ENCODE measurements around the gene UCP2. TPM values are rescaled to one million over a fixed set of nuclear protein-coding genes. Genes with fewer than 3 reads are reported as not detected.

Gene UCP2
- total and polyA plus RNA-seq, 7 donors, result 11.8 to 99.5 (median 74.5) TPM

DNA sequence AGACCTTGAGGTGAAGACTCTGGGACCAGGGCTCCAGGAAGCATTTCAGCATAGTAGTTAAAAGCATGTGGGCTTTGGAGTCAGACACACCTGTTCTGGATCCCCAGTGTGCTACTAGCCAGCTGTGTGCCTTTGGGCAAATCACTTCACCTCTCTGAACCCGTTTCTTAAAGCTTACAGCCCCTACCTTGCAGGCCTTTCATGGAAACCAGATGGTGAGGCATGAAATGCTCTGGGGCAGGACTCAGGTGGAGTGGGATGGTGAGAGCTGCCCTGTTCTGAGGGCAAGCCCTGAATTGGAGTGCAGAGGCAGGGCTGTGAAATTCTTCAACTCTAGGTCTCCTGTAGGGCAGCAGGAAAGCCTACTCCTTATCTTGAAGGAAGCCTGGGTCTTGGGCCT, 10.5 kb downstream of the UCP2 start:
- intact Hi-C loops (cut with DNase I), result no loop called here
- H3K4me3 ChIP-seq, result no peak overlapping the region
- H3K27ac ChIP-seq, result no peak overlapping the region
- peaks cover 0 to 31% of the 10 kb centered on the region in 2 donors for H3K36me3 ChIP-seq (ENCODE audit: insufficient read depth in 1 of 2, low read depth in 1 of 2)
- DNase-seq (peak in 1 of 2 donors; percentile 6), ATAC-seq (no peak)
- WGBS, 3 donors, result 74 to 78% (median 77%) methylated on average over 1 of the region's 1 CpG
- H3K9me3 ChIP-seq, result no peaks in the 10 kb centered on the region
- H3K27me3 ChIP-seq (ENCODE audit: insufficient read depth in 3 of 3, low read length in 2 of 3), result no peaks in the 10 kb centered on the region
- H3K4me1 ChIP-seq, result no peaks in the 10 kb centered on the region
- TF ChIP-seq, protein P1, sequence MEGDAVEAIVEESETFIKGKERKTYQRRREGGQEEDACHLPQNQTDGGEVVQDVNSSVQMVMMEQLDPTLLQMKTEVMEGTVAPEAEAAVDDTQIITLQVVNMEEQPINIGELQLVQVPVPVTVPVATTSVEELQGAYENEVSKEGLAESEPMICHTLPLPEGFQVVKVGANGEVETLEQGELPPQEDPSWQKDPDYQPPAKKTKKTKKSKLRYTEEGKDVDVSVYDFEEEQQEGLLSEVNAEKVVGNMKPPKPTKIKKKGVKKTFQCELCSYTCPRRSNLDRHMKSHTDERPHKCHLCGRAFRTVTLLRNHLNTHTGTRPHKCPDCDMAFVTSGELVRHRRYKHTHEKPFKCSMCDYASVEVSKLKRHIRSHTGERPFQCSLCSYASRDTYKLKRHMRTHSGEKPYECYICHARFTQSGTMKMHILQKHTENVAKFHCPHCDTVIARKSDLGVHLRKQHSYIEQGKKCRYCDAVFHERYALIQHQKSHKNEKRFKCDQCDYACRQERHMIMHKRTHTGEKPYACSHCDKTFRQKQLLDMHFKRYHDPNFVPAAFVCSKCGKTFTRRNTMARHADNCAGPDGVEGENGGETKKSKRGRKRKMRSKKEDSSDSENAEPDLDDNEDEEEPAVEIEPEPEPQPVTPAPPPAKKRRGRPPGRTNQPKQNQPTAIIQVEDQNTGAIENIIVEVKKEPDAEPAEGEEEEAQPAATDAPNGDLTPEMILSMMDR (IDR thresholded peaks at IDR 0.05), result no peak

DNA sequence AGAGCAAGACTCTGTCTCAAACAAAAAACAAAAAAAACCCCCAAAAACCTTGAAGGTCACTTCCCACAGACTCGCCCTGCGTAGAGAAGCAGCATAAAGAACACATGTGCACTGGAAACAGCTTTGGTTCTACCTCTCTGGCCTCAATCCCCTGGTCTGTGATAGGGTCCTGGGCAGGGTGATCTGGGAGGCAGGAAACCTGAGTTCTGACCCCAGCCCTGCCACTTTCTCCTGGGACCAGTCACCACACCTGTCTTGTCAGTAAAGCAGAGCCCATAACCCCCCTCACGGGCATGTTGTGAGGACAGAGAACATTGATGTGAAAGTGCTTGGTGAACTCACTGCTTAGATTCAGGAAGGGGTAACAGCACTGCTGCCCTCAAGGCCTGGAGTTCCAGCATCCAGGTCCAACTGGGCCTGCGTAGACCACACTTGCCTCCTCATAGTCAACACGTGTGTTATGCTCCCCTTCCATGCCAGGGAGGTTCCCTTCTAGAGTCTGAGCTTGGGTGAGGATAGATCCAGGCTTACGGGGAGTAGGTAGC, 11.4 kb downstream of the UCP2 start:
- Histone ChIP-seq H3K27ac (no peak overlapping the region), H3K9me3 (no peaks in the 10 kb centered on the region), H3K4me1 (no peaks in the 10 kb centered on the region), H3K36me3 (ENCODE audit: insufficient read depth in 1 of 2, low read depth in 1 of 2) (peaks cover 0 to 21% of the 10 kb centered on the region in 2 donors), H3K27me3 (ENCODE audit: insufficient read depth in 3 of 3, low read length in 2 of 3) (no peaks in the 10 kb centered on the region), H3K4me3 (no peak overlapping the region)
- intact Hi-C loops (cut with DNase I), result no loop called here
- WGBS, 3 donors, result 70 to 85% (median 80%) methylated on average over 6 of the region's 6 CpGs
- TF ChIP-seq, protein P1 (IDR thresholded peaks at IDR 0.05), result no peak
- peak in 1 of 2 donors; percentile 20 for DNase-seq
- ATAC-seq, result peak in 1 of 4 donors; percentile 16

DNA sequence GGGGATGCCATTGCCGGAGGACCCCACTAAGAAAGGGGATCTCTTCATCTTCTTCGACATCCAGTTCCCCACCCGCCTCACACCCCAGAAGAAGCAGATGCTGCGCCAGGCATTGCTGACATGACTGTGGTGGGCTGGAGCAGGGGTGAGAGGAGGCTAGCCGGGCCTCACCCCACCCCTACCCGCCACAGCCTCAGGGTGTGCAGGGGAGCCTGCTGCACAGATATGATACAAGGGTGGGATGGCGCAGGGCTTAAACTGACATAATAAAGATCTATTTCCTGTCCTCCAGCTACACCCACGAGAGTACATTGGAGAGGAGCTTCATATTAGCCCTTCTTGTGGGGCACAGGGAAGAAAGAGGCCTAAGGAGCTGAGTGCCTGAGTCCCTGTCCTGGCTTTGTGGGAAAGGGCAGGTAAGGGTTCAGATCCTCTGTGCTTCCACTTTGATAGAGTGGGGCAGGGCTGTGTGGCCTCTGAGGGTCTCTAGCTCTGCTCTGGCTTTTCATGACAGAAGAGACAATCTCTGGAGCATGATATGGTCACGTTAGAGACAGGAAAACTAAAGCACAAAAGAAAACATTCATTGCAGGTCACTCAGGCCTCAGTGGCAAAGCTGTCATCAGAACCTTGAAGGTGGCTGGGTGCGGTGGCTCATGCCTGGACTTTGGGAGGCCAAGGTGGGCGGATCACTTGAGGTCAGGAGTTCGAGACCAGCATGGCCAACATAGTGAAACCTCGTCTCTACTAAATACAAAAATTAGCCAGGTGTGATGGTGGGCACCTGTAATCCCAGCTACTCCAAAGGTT, 12.4 kb downstream of the UCP2 start:
- Histone ChIP-seq H3K27ac (no peak overlapping the region), H3K4me1 (no peaks in the 10 kb centered on the region), H3K9me3 (no peaks in the 10 kb centered on the region), H3K27me3 (ENCODE audit: insufficient read depth in 3 of 3, low read length in 2 of 3) (no peaks in the 10 kb centered on the region), H3K4me3 (no peak overlapping the region), H3K36me3 (ENCODE audit: insufficient read depth in 1 of 2, low read depth in 1 of 2) (peaks cover 0 to 11% of the 10 kb centered on the region in 2 donors)
- peak in 1 of 2 donors; percentile 35 for DNase-seq
- intact Hi-C loops (cut with DNase I), result loop anchor here in 1 of 2 donors (5.0 kb wide), 1 partner anchor 122 kb away; no protein-coding TSS in a partner anchor
- WGBS, 3 donors, result 84 to 91% (median 85%) methylated on average over 12 to 13 of the region's 13 CpGs
- no peak for ATAC-seq
- TF ChIP-seq, protein P1 (IDR thresholded peaks at IDR 0.05), result no peak

DNA sequence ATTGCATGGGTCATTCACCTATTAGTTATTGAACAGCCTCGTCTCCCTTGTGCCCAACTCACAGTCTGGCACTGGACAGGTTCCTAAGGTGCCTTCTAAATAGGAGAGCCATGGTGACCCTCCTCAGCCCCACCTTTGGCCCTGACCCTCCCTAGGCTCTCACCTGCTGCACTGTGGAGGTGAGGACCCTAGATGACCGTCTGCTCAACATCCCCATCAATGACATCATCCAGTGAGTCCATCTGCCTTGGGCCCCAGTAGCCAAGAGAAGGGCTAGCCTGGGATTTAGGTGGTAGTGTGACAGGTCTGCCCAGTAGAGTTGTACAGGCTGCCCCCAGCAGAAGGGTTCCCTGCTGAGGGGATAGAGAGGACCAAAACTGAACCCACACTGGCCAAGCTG, 13.6 kb downstream of the UCP2 start:
- no peak for ATAC-seq
- H3K36me3 ChIP-seq (ENCODE audit: insufficient read depth in 1 of 2, low read depth in 1 of 2), result no peaks in the 10 kb centered on the region
- intact Hi-C loops (cut with DNase I), result loop anchor here in 1 of 2 donors (5.0 kb wide), 1 partner anchor 123 kb away; no protein-coding TSS in a partner anchor
- 73 to 86% (median 83%) methylated on average over 2 of the region's 2 CpGs for WGBS, 3 donors
- H3K4me3 ChIP-seq, result no peak overlapping the region
- H3K27me3 ChIP-seq (ENCODE audit: insufficient read depth in 3 of 3, low read length in 2 of 3), result no peaks in the 10 kb centered on the region
- TF ChIP-seq, protein P1 (IDR thresholded peaks at IDR 0.05), result no peak
- H3K27ac ChIP-seq, result no peak overlapping the region
- DNase-seq, result peak in 1 of 2 donors; percentile 23
- H3K4me1 ChIP-seq, result peaks cover 1% of the 10 kb centered on the region
- no peaks in the 10 kb centered on the region for H3K9me3 ChIP-seq
